GM12875 (cell line): ENCODE measurements around the gene CCDC141.

Experiments
- H3K4me3 ChIP-seq: one replicate; pipeline ENCODE4 v1.5.1; 2011; ENCODE audit warnings: low read depth, low read length, control low read depth
- TF ChIP-seq, protein P1 (sequence below): IDR thresholded peaks from 2 replicates; pipeline ENCODE4 v1.5.1; 2011; ENCODE audit warnings: low read depth, mild to moderate bottlenecking, control low read depth, inconsistent platforms, low read length, moderate library complexity, borderline replicate concordance; ENCODE audit not compliant: insufficient read depth

CCDC141 gene

GRCh38 chr2:178946494-178946893 lies 103.4 kb downstream of the CCDC141 start:
- TF ChIP-seq, protein P1, sequence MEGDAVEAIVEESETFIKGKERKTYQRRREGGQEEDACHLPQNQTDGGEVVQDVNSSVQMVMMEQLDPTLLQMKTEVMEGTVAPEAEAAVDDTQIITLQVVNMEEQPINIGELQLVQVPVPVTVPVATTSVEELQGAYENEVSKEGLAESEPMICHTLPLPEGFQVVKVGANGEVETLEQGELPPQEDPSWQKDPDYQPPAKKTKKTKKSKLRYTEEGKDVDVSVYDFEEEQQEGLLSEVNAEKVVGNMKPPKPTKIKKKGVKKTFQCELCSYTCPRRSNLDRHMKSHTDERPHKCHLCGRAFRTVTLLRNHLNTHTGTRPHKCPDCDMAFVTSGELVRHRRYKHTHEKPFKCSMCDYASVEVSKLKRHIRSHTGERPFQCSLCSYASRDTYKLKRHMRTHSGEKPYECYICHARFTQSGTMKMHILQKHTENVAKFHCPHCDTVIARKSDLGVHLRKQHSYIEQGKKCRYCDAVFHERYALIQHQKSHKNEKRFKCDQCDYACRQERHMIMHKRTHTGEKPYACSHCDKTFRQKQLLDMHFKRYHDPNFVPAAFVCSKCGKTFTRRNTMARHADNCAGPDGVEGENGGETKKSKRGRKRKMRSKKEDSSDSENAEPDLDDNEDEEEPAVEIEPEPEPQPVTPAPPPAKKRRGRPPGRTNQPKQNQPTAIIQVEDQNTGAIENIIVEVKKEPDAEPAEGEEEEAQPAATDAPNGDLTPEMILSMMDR, result no peak
- no peak overlapping the region for H3K4me3 ChIP-seq

DNA sequence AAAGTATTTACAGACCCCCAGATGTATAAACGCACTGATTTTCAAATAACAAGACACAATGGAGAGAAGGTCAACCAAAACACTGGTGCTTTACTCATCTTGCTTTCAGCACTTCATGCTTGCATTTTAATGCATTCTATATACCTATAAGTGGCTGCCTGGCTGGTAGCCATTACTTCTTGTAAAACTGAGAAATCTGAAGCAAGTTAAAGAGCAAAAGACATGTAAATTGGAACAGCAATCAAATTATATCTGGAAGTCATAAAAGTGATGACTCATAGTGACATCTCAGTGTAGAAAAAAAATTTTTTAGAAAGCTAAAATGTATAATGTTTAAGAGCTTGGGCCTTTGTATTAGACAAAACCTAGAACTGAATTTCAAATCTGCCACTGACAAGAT lies 106.2 kb downstream of the CCDC141 start:
- TF ChIP-seq, protein P1, result no peak
- no peak overlapping the region for H3K4me3 ChIP-seq

- H3K4me3 ChIP-seq, result no peak overlapping the region
- TF ChIP-seq, protein P1, result no peak
Measured at GRCh38 chr2:178934571-178934970, 115.4 kb downstream of the CCDC141 start.

- H3K4me3 ChIP-seq, result no peak overlapping the region
Measured at GRCh38 chr2:178933493-178933892, 116.4 kb downstream of the CCDC141 start.

GRCh38 chr2:178928077-178928476 lies 121.9 kb downstream of the CCDC141 start:
- TF ChIP-seq, protein P1, result no peak

More at GRCh38 chr2:178933493-178933892, 116.4 kb downstream of the CCDC141 start:
- TF ChIP-seq, protein P1, result no peak

GRCh38 chr2:178927173-178927572 lies 122.8 kb downstream of the CCDC141 start:
- TF ChIP-seq, protein P1, result no peak
- H3K4me3 ChIP-seq, result no peak overlapping the region

More at GRCh38 chr2:178928077-178928476, 121.9 kb downstream of the CCDC141 start:
- no peak overlapping the region for H3K4me3 ChIP-seq

- no peak overlapping the region for H3K4me3 ChIP-seq
- TF ChIP-seq, protein P1, result no peak
Measured at GRCh38 chr2:178924817-178925216, 125.1 kb downstream of the CCDC141 start.
